GM18519 (cell line): ENCODE results near the gene POLL.

ENCODE experiments used
- ATAC-seq: cut with Tn5 transposase; IDR thresholded peaks from one replicate; pipeline ENCODE4 v1.9.1; 2021; ENCODE audit warnings: mild to moderate bottlenecking, moderate library complexity; ENCODE audit not compliant: unreplicated experiment, low FRiP score

The POLL gene

DNA sequence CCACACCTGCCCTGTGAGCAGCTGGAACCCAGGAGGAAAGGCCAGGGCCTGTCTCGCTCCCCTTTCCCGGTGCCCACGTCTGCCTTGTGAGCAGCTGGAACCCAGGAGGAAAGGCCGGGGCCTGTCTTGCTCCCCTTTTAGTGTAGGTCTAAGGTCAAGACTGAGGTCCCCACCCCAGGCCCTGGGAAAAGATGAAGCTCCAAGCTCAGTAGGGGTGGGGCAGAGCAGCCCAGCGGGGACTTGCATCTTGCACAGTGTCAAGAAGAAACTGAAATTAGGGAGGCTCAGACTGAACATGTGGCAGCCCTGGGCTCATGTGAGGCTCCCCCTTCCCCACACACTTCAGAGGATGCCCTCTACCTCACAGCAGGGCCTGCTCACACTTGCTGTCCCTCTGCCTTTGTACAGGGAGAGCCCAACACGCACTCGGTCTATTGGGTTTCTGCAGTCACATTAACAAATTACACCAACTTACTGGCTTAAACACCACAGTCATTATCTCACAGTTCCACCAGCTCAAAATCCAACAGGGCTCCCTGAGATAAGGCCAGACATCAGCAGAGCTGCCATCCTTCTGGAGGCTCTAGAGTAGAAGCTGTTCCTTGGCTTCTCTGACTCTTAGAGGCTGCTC lies 12.4 kb downstream of the POLL start:
- ATAC-seq, result no peak

- no peak for ATAC-seq
These were observed 13.0 kb downstream of the POLL start for GRCh38 chr10:101575091-101575490.

DNA sequence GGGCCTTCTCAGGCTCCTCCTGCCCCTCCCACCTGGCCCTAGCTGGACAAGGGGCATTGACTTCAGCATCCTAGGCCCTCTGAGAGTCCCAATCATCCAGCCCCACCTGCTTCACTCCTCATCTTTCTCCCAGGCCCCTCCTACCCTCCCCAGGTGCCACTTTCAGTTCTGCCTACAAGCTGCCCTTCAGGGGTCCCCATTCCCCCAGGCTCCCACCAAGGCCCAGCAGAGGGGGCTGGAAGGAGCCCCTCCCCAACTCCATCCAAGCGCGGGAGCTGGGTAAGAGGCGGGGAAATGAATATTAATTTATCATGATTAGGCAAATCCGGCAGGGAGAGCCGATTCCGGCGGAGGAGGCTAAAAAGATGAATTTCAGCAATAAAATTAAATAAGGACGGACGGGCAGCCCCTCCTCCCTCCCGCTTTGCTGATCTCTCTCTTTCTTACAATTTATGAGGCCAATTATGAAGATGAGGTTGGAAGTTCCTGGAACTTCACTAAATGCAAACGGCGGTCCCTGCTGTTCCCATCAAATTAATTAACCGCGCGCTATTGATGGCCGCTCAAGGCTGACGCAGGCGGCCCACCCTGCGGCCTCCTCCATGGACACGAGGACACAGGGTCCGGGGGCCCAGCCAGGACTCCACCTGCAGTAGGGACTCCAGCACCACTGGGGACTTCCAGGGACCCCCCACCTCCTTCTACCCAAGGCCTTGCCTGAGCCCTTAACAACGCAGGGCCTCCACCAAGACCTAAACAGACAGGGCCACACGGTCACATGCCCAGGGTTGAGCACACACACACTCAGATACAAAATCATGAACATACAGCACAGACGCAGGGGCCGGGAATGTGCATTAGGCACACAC lies 13.9 kb downstream of the POLL start:
- ATAC-seq, result no peak

DNA sequence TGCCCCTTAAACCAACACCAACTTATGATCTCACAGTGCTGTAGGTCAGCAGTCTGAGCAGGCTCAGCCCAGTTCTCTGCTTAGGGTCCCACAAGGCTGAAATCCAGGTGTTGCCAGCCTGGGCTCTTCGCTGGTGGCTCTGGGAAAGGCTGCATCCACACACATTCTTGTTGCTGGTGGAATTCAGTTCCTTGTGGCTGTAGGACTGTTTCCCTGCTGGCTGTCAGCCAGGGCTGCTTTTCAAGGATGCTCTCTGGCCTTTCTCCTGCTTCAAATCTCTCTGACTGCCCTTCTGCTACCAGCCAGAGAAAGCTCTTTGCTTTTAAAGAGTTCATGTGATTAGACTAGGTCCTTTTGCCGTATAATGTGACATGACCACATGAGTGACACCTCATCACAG lies 15.3 kb downstream of the POLL start:
- no peak for ATAC-seq

DNA sequence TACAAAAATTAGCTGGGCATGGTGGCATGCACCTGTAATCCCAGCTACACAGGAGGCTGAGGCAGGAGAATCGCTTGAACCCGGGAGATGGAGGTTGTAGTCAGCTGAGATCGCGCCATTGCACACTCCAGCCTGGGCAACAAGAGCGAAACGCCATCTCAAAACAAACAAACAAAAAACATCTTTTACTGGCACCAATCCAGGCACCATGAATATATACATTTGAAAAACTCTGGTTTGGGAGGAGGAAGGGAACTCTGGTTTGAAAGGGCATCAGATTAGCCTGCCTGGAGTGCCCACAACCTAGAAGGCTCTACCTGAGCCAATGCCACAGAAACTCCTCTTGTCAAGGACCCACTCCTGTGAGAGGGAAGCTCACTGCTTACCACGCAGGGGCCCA lies 15.9 kb downstream of the POLL start:
- no peak for ATAC-seq

DNA sequence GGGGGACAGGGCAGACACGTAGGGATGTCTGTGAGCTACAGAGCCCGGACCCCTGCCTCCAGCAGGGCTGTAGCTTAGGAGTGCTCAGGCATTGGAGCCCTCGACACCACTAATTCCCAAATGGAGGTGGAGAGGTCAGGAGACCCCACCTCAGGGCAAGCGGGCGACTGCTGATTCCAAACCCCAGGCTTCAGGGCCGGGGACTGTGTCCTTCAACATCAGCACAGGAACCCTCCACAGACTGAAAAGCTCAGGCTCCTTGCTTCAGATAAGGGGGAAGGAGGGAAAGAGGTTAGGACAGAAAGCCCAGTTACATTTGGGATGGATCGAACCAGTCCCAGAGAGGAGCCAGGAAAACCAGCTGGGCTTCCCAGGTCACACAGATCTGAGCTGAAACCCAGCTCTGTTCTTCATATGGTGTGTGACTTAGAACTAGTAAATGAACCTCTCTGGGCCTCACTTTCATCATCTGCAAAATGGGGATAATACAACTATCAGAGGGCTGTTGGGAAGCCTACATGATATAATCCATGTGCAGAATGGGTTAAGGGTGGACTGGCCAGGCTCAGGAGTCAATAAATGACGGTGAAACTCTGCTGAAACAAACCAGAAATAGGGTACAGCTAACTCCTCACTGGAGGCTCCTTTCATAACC lies 16.7 kb downstream of the POLL start:
- ATAC-seq, result no peak

DNA sequence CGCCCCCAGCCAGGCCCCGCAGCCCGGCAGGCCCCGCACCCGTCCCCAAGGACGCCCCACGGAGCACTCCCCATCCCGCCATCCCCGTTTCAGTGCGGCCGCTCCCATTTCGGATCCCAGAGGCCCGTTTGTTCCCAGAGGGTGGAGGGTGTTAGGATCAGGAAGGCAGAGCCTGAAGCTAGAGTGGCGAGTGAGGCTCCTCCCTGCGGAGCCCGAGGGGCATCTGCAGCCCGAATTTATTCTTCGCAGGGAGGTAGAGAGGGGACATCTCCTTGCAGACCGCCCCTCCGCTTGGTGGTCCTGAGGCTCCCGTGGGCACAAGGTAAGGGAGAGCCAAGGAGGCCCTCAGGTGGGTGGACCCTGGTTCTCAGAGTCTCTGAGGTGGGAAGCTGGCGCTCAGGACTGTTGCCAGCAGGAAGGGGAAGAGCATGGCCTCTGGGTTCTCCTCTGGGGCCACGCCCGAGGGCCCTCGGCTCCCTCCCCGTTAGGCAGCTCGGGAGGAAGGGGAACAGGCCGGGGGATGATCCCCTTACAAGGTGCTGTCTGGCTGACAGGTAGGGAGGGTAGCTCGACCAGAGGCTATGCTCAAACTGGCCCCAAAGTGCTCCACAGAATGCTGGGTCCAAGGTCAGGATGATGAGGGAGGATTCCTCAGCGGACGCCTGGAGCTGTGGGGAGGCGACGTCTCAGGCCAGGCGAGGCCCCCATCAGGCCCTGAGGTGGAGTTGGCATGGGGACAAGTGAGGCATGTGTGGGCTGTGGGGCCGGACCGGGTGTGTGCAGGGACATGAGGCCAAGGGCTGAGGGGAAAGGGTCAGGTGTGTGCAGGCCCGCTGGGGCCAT lies 17.4 kb downstream of the POLL start:
- ATAC-seq, result no peak

DNA sequence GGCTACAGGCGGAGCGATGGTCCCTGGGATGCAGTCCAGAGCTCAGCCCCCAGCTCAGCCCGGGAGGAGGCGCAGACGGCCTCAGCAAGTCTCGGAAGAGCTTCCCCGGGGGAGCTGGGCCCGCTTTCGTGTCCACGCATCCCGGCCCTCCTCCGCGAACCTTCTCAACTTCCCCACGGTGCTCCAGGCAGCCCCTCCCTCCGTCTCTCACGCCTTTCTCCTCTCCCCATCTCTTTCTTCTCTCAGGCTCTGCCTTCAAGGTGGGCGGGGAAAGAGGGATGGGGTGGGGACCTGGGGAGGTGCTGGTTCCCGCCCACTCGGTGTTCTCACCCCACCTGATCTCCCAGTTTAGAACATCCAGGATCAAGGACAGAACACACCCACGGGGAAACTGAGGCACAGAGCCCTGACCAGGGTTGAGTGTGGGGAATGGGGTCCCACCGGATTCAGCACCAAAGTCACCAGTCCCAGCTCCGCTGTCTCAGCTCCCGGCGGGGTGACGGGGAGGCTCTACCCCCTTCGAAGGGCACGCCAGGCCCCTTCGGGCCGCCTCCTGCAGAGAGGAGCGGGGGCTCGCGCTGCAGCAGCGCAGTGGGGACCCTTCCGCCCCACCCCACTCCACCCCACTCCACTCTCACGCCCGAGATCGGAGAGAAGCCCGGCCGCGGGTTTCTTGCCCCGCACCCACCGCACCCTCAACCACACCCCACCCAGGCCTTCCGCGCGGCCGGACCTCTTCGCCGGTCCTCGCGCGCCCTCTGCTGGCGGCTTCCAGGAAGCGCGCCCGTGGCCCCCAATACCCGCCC lies 18.2 kb downstream of the POLL start:
- no peak for ATAC-seq

- no peak for ATAC-seq
These were observed 18.8 kb downstream of the POLL start for GRCh38 chr10:101569323-101569621.

DNA sequence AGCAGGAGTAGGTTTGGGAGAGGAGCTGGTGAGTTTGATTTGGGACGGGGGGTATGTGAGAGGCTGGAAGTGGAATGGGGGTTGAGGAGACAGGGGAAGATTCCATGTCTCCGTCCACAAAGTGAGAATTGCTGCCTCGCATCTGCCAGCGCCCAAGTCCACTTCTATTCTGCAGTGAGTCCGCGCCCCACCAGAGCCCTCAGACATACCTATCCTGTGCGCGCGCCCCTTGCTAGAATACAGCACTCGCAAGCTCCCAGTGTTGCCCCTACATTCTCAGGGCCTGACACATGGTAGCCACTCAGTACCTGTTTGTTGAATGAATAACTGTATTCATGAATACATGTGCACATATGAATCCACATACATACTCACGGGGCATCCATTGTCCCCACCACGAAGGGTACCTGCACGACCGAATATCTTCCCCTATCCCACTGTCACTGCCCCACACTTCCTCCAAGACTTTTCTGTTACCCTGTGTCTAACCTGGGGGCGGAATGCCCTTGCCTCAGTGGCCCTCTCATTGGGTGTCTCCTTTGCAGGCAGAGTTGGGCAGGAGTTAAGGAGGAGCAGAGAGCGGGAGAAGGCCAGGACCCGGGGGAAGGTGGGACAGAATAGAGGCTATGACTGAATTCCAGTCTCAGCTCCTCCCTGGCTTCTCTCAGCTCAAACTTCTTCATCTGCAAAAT lies 19.9 kb downstream of the POLL start:
- no peak for ATAC-seq

- ATAC-seq, result no peak
These were observed 20.7 kb downstream of the POLL start for GRCh38 chr10:101567165-101568006.

GRCh38 chr10:101566333-101567164 lies 21.5 kb downstream of the POLL start:
- no peak for ATAC-seq

DNA sequence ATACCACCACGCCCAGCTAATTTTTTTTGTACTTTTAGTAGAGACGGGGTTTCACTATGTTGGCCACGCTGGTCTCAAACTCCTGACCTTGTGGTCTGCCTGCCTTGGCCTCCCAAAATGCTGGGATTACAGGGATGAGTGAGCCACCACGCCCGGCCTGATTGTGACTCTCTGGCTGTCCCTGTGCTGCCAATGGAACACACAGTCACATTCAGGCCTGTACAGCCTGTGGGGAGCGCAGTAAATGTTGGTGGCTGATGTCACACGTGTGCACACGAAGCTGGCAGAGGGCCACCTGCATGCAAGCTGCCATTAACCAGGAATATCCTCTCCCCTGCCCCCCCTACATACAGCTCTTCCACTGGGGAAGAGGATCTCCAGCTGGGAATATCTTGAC lies 22.1 kb downstream of the POLL start:
- no peak for ATAC-seq

- no peak for ATAC-seq
These were observed 22.6 kb downstream of the POLL start for GRCh38 chr10:101565370-101565900.

GRCh38 chr10:101564490-101564991 lies 23.5 kb downstream of the POLL start:
- no peak for ATAC-seq

DNA sequence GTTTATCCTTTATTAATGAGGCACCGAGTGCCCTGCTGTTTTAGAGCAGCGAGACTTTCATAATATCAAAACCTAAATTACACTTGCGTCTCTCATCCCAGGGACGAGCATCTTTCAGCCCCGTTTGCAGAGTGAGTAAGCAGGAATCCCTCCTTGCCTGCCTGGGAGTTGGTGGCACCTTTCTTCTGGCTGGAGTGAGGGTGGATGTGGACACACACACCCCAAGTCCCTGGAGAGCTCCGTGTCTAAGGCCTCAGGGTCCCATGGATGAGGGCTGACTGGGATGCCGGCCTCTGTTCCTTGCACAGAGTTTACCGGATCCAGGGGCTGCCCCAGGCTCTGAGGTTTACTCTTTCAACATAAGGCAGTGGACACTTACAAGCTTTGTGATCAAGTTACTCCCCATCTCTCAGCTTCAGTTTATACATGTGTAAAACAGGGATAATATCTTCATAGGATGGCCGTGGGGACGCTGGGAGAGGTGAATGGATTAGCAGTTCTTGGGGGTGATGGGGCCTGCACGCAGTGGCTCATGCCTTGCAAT lies 24.5 kb downstream of the POLL start:
- ATAC-seq, result no peak

GRCh38 chr10:101563007-101563406 lies 25.1 kb downstream of the POLL start:
- no peak for ATAC-seq
